ENCODE data around the gene DNLZ.

DNA sequence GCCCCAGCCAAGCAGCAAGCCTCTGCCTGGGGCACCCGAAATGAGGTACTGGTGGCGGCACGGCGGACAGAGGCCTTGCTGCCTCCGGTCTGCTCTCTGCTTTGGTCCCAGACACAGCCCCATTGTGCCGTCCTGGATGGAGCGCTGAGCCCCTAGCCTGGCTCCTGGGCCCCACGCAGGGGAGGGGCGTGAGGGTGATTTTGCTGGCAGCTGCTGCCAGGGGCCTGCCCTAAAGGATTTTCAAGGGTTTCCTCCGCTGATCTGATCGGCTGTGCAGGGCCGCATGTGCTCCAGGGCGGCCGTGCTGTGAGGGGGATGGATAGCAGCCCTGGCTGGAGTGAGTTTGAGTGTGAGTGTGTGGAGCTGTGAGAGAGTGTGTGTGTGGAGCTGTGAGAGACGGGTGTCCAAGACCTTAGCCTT lies 34.9 kb downstream of the DNLZ start:
- TF ChIP-seq, protein P1, sequence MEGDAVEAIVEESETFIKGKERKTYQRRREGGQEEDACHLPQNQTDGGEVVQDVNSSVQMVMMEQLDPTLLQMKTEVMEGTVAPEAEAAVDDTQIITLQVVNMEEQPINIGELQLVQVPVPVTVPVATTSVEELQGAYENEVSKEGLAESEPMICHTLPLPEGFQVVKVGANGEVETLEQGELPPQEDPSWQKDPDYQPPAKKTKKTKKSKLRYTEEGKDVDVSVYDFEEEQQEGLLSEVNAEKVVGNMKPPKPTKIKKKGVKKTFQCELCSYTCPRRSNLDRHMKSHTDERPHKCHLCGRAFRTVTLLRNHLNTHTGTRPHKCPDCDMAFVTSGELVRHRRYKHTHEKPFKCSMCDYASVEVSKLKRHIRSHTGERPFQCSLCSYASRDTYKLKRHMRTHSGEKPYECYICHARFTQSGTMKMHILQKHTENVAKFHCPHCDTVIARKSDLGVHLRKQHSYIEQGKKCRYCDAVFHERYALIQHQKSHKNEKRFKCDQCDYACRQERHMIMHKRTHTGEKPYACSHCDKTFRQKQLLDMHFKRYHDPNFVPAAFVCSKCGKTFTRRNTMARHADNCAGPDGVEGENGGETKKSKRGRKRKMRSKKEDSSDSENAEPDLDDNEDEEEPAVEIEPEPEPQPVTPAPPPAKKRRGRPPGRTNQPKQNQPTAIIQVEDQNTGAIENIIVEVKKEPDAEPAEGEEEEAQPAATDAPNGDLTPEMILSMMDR (IDR thresholded peaks at IDR 0.05 in 4 of 5, conservative IDR thresholded peaks at IDR 0.05 in 1 of 5) = no peak
- no peak for TF ChIP-seq POLR2A (IDR thresholded peaks at IDR 0.05)
